Endodermal cell (in vitro differentiated cells): ENCODE measurements around the gene CSNK1A1L. TPM values are rescaled to one million over a fixed set of nuclear protein-coding genes. Genes with fewer than 3 reads are reported as not detected.

Experiments used
- DNase-seq: peaks from one replicate; pipeline ENCODE4 v3.0.0-alpha.2; 2017
- H3K27ac ChIP-seq: 2 replicates; pipeline ENCODE4 v1.5.1; 2013; ENCODE audit warnings: mild to moderate bottlenecking, low read depth, low read length, moderate library complexity
- H3K27me3 ChIP-seq: 2 replicates; pipeline ENCODE4 v1.6.1; 2013; ENCODE audit warnings: mild to moderate bottlenecking, low read length, moderate library complexity; ENCODE audit not compliant: insufficient read depth, control insufficient read depth, poor library complexity, severe bottlenecking
- H3K36me3 ChIP-seq: 2 replicates; pipeline ENCODE4 v1.7.0; 2013; ENCODE audit warnings: mild to moderate bottlenecking, low read length, moderate library complexity; ENCODE audit not compliant: control insufficient read depth, insufficient read depth
- H3K4me1 ChIP-seq: one replicate; pipeline ENCODE4 v1.7.0; 2013; ENCODE audit warnings: low read length; ENCODE audit not compliant: control insufficient read depth, insufficient read depth
- H3K4me3 ChIP-seq: 2 replicates; pipeline ENCODE4 v1.5.1; 2013; ENCODE audit warnings: mild to moderate bottlenecking, low read length, moderate library complexity
- H3K9ac ChIP-seq: 2 replicates; pipeline ENCODE4 v1.6.1; 2013; ENCODE audit warnings: mild to moderate bottlenecking, low read length, moderate library complexity; ENCODE audit not compliant: poor library complexity, severe bottlenecking; ENCODE audit errors: extremely low read depth
- H3K9me3 ChIP-seq: 2 replicates; pipeline ENCODE4 v1.6.1; 2013; ENCODE audit warnings: mild to moderate bottlenecking, low read length, moderate library complexity; ENCODE audit not compliant: control insufficient read depth
- H3K27ac Mint-ChIP-seq: 2 replicates; pipeline ENCODE4 v1.8.0; 2020; ENCODE audit warnings: mixed read lengths
- H3K27me3 Mint-ChIP-seq: 2 replicates; pipeline ENCODE4 v1.8.0; 2021; ENCODE audit warnings: mild to moderate bottlenecking, mixed read lengths; ENCODE audit not compliant: insufficient read depth
- H3K36me3 Mint-ChIP-seq: 2 replicates; pipeline ENCODE4 v1.8.0; 2020; ENCODE audit warnings: low read depth, mixed read lengths
- H3K4me1 Mint-ChIP-seq: 2 replicates; pipeline ENCODE4 v1.8.0; 2020; ENCODE audit warnings: mixed read lengths
- H3K4me3 Mint-ChIP-seq: 2 replicates; pipeline ENCODE4 v1.8.0; 2020; ENCODE audit warnings: mild to moderate bottlenecking, moderate library complexity, mixed read lengths
- H3K9me3 Mint-ChIP-seq: 2 replicates; pipeline ENCODE4 v1.8.0; 2020; ENCODE audit warnings: mild to moderate bottlenecking, mixed read lengths
- CTCF ChIP-seq: fragments of 200-600 bp; sonication (generic); conservative IDR thresholded peaks from 2 replicates; pipeline ENCODE4 v1.5.0; 2021; ENCODE audit warnings: antibody characterized with exemption, mild to moderate bottlenecking
- WGBS, 2 experiments: methylation state at CpG; one replicate each; pipeline versions ENCODE4 v1.1.5 to v1.1.7; 2013; ENCODE audit warnings: missing lambda C conversion rate in 2 of 2, mixed read lengths in 1 of 2; ENCODE audit not compliant: insufficient coverage in 1 of 2, insufficient read length in 1 of 2; 5-methylcytosine and 5-hydroxymethylcytosine counted together
- total RNA-seq, 2 donors: library from RNA; stranded (reverse); fragmentation: NEBNext Ultra II Directional in 1 of 2; extraction: Animal tissue kit (Norgen Biotek cat#: 25700) in 1 of 2; gene quantifications; 2 replicates in 1 of 2; 3 replicates in 1 of 2; pipeline ENCODE4 v1.2.1, GENCODE V29; 2021

The CSNK1A1L gene
- total RNA-seq, 2 donors from 2014 or later = not detected

- no peak overlapping the region for H3K9ac ChIP-seq
- H3K4me3 ChIP-seq = no peak overlapping the region
- H3K27me3 ChIP-seq = no peaks in the 10 kb centered on the region
- no peaks in the 10 kb centered on the region for H3K36me3 ChIP-seq
- H3K27me3 Mint-ChIP-seq = no peaks in the 10 kb centered on the region
- H3K27ac Mint-ChIP-seq = no peak overlapping the region
- H3K9me3 Mint-ChIP-seq = no peaks in the 10 kb centered on the region
- TF ChIP-seq CTCF = no peak
- WGBS, 2 experiments = 89 to 100% methylated on average over 2 to 4 of the region's 4 CpGs
- H3K27ac ChIP-seq = no peak overlapping the region
- DNase-seq = no peak
- H3K4me3 Mint-ChIP-seq = no peak overlapping the region
- H3K4me1 ChIP-seq = no peaks in the 10 kb centered on the region
- peaks cover 9% of the 10 kb centered on the region for H3K4me1 Mint-ChIP-seq
- no peaks in the 10 kb centered on the region for H3K36me3 Mint-ChIP-seq
- no peaks in the 10 kb centered on the region for H3K9me3 ChIP-seq
Measured at GRCh38 chr13:37072024-37072423, 33.4 kb downstream of the CSNK1A1L start.

- H3K27me3 Mint-ChIP-seq = no peaks in the 10 kb centered on the region
- no peaks in the 10 kb centered on the region for H3K9me3 Mint-ChIP-seq
- no peak overlapping the region for H3K4me3 ChIP-seq
- H3K4me1 ChIP-seq = no peaks in the 10 kb centered on the region
- no peak for TF ChIP-seq CTCF
- H3K27ac Mint-ChIP-seq = no peak overlapping the region
- no peaks in the 10 kb centered on the region for H3K9me3 ChIP-seq
- no peak overlapping the region for H3K27ac ChIP-seq
- peaks cover 9% of the 10 kb centered on the region for H3K4me1 Mint-ChIP-seq
- H3K9ac ChIP-seq = no peak overlapping the region
- H3K27me3 ChIP-seq = no peaks in the 10 kb centered on the region
- H3K36me3 ChIP-seq = no peaks in the 10 kb centered on the region
- DNase-seq = no peak
- no peak overlapping the region for H3K4me3 Mint-ChIP-seq
- 94 to 100% methylated on average over 6 to 7 of the region's 7 CpGs for WGBS, 2 experiments
- no peaks in the 10 kb centered on the region for H3K36me3 Mint-ChIP-seq
Measured at GRCh38 chr13:37070956-37071355, 34.5 kb downstream of the CSNK1A1L start.

GRCh38 chr13:37070145-37070695 lies 35.2 kb downstream of the CSNK1A1L start:
- no peaks in the 10 kb centered on the region for H3K9me3 ChIP-seq
- no peaks in the 10 kb centered on the region for H3K9me3 Mint-ChIP-seq
- H3K4me1 Mint-ChIP-seq = peaks cover 8% of the 10 kb centered on the region
- no peaks in the 10 kb centered on the region for H3K4me1 ChIP-seq
- H3K36me3 ChIP-seq = no peaks in the 10 kb centered on the region
- DNase-seq = no peak
- TF ChIP-seq CTCF = no peak
- H3K36me3 Mint-ChIP-seq = no peaks in the 10 kb centered on the region
- no peak overlapping the region for H3K4me3 Mint-ChIP-seq
- no peak overlapping the region for H3K27ac ChIP-seq
- H3K4me3 ChIP-seq = no peak overlapping the region
- 89 to 100% methylated on average over 7 to 9 of the region's 9 CpGs for WGBS, 2 experiments
- H3K9ac ChIP-seq = no peak overlapping the region
- no peak overlapping the region for H3K27ac Mint-ChIP-seq
- H3K27me3 ChIP-seq = no peaks in the 10 kb centered on the region
- H3K27me3 Mint-ChIP-seq = no peaks in the 10 kb centered on the region
